ENCODE data around the gene NINJ2.

- TF ChIP-seq GATA2 (IDR thresholded peaks at IDR 0.05; ENCODE audit: low read depth, low read length) (no peak), GATA3 (IDR thresholded peaks at IDR 0.05; ENCODE audit: low read depth, low read length) (no peak)
Observed at GRCh38 chr12:547883-548470, 115.3 kb downstream of the NINJ2 start.

Measured in SH-SY5Y (cell line).